DND-41 (cell line): Measurements from ENCODE around the gene PYGM.
A peak's percentile ranks its signal among the peaks of the same experiment; 100 is the strongest.

Source experiments
- ATAC-seq: fragments of 200-7000 bp; cut with Tn5 transposase; 3 replicates; pipeline ENCODE4 v1.9.1; 2021; ENCODE audit warnings: low read depth; ENCODE audit not compliant: insufficient read depth
- DNase-seq: peaks from one replicate; pipeline ENCODE4 v3.0.0-alpha.2; 2020
- H2AFZ ChIP-seq: 2 replicates; pipeline ENCODE4 v1.6.0; 2012; ENCODE audit warnings: low read depth, low read length
- H3K27ac ChIP-seq: 2 replicates; pipeline ENCODE4 v1.5.1; 2012; ENCODE audit warnings: low read length, inconsistent platforms
- H3K27me3 ChIP-seq: fragments of 200-600 bp; sonication (generic); 2 replicates; pipeline ENCODE4 v1.6.0; 2012; ENCODE audit warnings: low read length, mild to moderate bottlenecking, inconsistent platforms; ENCODE audit not compliant: insufficient read depth, poor library complexity
- H3K36me3 ChIP-seq: 2 replicates; pipeline ENCODE4 v1.5.1; 2012; ENCODE audit warnings: low read length, inconsistent platforms; ENCODE audit not compliant: insufficient read depth
- H3K4me1 ChIP-seq: 2 replicates; pipeline ENCODE4 v1.5.1; 2012; ENCODE audit warnings: mild to moderate bottlenecking, low read length; ENCODE audit not compliant: insufficient read depth
- H3K4me2 ChIP-seq: 2 replicates; pipeline ENCODE4 v1.6.0; 2012; ENCODE audit warnings: mild to moderate bottlenecking, moderate library complexity, low read length, inconsistent platforms; ENCODE audit not compliant: insufficient read depth
- H3K4me3 ChIP-seq, 2 experiments: fragments of 200-600 bp in 1 of 2; shearing (Covaris generic) in 1 of 2; 2 replicates each; pipeline ENCODE4 v1.5.1; 2012 to 2016; ENCODE audit warnings: inconsistent platforms in 2 of 2, low read length in 2 of 2, mild to moderate bottlenecking in 2 of 2, low read depth in 1 of 2, moderate library complexity in 1 of 2
- H3K79me2 ChIP-seq: 2 replicates; pipeline ENCODE4 v1.6.0; 2012; ENCODE audit warnings: low read length, inconsistent platforms; ENCODE audit not compliant: insufficient read depth
- H3K9ac ChIP-seq: 2 replicates; pipeline ENCODE4 v1.6.0; 2012; ENCODE audit warnings: low read depth, mild to moderate bottlenecking, inconsistent platforms, low read length, moderate library complexity
- H3K9me3 ChIP-seq: 2 replicates; pipeline ENCODE4 v1.5.1; 2012; ENCODE audit warnings: low read length, moderate library complexity, mild to moderate bottlenecking, inconsistent platforms; ENCODE audit not compliant: insufficient read depth, severe bottlenecking
- H4K20me1 ChIP-seq: 2 replicates; pipeline ENCODE4 v1.6.0; 2012; ENCODE audit warnings: low read length; ENCODE audit not compliant: insufficient read depth
- CTCF ChIP-seq: IDR thresholded peaks from 2 replicates; pipeline ENCODE4 v1.5.1; 2012; ENCODE audit warnings: borderline replicate concordance, low read length, moderate library complexity, mild to moderate bottlenecking; ENCODE audit not compliant: poor library complexity, severe bottlenecking; ENCODE audit errors: extremely low read depth
- EZH2 ChIP-seq: IDR thresholded peaks from 3 replicates; pipeline ENCODE4 v1.6.1; 2012; ENCODE audit warnings: borderline replicate concordance, low read depth, mild to moderate bottlenecking, moderate library complexity, low read length, inconsistent platforms; ENCODE audit not compliant: severe bottlenecking

Gene PYGM

GRCh38 chr11:64796047-64796756, 36.4 kb upstream of the PYGM start:
- no peaks in the 10 kb centered on the region for H3K9me3 ChIP-seq
- no peak for TF ChIP-seq EZH2
- no peak for TF ChIP-seq CTCF
- H3K27me3 ChIP-seq = no peaks in the 10 kb centered on the region
- H3K36me3 ChIP-seq = peaks cover 10% of the 10 kb centered on the region
- ATAC-seq (peak; percentile 20; the same call in 1 of the 3 replicates), DNase-seq (no peak)
- H3K27ac ChIP-seq = no peak overlapping the region
- H3K79me2 ChIP-seq = no peaks in the 10 kb centered on the region
- H2AFZ ChIP-seq = no peak overlapping the region
- no peak overlapping the region for H3K4me2 ChIP-seq
- H4K20me1 ChIP-seq = no peaks in the 10 kb centered on the region
- H3K9ac ChIP-seq = no peak overlapping the region
- no peak overlapping the region for H3K4me3 ChIP-seq
- no peaks in the 10 kb centered on the region for H3K4me1 ChIP-seq

- Histone ChIP-seq H3K4me1 (no peaks in the 10 kb centered on the region), H3K27ac (no peak overlapping the region), H2AFZ (no peak overlapping the region), H3K4me2 (no peak overlapping the region), H3K27me3 (no peaks in the 10 kb centered on the region), H3K9me3 (no peaks in the 10 kb centered on the region), H3K36me3 (peaks cover 10% of the 10 kb centered on the region), H3K79me2 (no peaks in the 10 kb centered on the region), H3K9ac (no peak overlapping the region), H4K20me1 (no peaks in the 10 kb centered on the region), H3K4me3 (no peak overlapping the region)
- TF ChIP-seq CTCF (no peak), EZH2 (no peak)
- DNase-seq (no peak), ATAC-seq (no peak)
These were observed 34.8 kb upstream of the PYGM start for GRCh38 chr11:64794526-64794925.

GRCh38 chr11:64793271-64794160, 33.7 kb upstream of the PYGM start:
- Histone ChIP-seq H3K4me2 (no peak overlapping the region), H3K79me2 (no peaks in the 10 kb centered on the region), H3K9ac (no peak overlapping the region), H3K27ac (no peak overlapping the region), H3K36me3 (peaks cover 10% of the 10 kb centered on the region), H3K9me3 (no peaks in the 10 kb centered on the region), H2AFZ (no peak overlapping the region), H3K27me3 (no peaks in the 10 kb centered on the region), H3K4me3 (no peak overlapping the region), H3K4me1 (no peaks in the 10 kb centered on the region), H4K20me1 (no peaks in the 10 kb centered on the region)
- ATAC-seq = no peak
- TF ChIP-seq CTCF = no peak
- TF ChIP-seq EZH2 = no peak
- DNase-seq = no peak
